Skeletal muscle tissue (tissue), 4 donors: ENCODE data around the gene CLEC19A. TPM values are rescaled to one million over a fixed set of nuclear protein-coding genes. Genes with fewer than 3 reads are reported as not detected.

ENCODE experiments used
- H3K27ac ChIP-seq: one replicate; pipeline ENCODE4 v1.7.0; 2013; ENCODE audit warnings: mild to moderate bottlenecking, low read depth, low read length, inconsistent platforms
- H3K27me3 ChIP-seq, 3 donors: one replicate each; pipeline ENCODE4 v1.7.0; 2013; ENCODE audit warnings: low read length in 3 of 3; ENCODE audit not compliant: control insufficient read depth in 3 of 3, insufficient read depth in 3 of 3
- H3K36me3 ChIP-seq, 3 donors: one replicate each; pipeline ENCODE4 v1.7.0; 2013; ENCODE audit warnings: low read length in 3 of 3; ENCODE audit not compliant: control insufficient read depth in 3 of 3, insufficient read depth in 3 of 3
- H3K4me1 ChIP-seq, 3 donors: one replicate each; pipeline ENCODE4 v1.7.0; 2013; ENCODE audit warnings: low read length in 3 of 3, mild to moderate bottlenecking in 3 of 3; ENCODE audit not compliant: control insufficient read depth in 3 of 3, insufficient read depth in 3 of 3
- H3K4me3 ChIP-seq, 3 donors: one replicate each; pipeline ENCODE4 v1.7.0; 2013; ENCODE audit warnings: low read length in 3 of 3
- H3K9ac ChIP-seq, 3 donors: one replicate each; pipeline ENCODE4 v1.7.0; 2013; ENCODE audit warnings: low read length in 3 of 3, mild to moderate bottlenecking in 3 of 3, moderate library complexity in 2 of 3, low read depth in 1 of 3
- H3K9me3 ChIP-seq, 3 donors: one replicate each; pipeline ENCODE4 v1.7.0; 2013; ENCODE audit warnings: low read length in 3 of 3; ENCODE audit not compliant: control insufficient read depth in 3 of 3
- total RNA-seq: library from RNA; depleted of rRNA; stranded (reverse); fragments of >200 nt; gene quantifications from one replicate; pipeline ENCODE4 v1.2.3, GENCODE V29; 2014
- donor health status: Osteomylitis.

Gene CLEC19A
- total RNA-seq, 1 donor from 2014 or later, result not detected

DNA sequence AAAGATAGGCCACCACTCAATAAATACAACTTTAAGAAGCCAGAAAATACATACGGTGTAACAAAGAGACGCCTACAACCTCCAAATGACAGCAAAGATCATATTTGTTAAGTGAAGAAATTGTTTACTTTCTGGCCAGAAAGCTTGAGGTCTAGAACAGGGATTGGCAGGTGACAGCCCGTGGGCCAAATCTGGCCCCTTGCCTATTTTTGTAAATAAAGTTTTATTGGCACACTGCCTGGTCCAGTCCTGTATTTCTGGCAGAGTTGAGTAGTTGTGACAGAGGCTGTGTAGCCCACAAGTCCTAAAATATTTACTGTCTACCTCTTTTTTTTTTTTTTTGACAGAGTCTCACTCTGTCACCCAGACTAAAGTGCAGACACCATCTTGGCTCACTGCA, 3.4 kb upstream of the CLEC19A start:
- Histone ChIP-seq H3K9me3 (no peaks in the 10 kb centered on the region), H3K27ac (no peak overlapping the region), H3K4me3 (no peak overlapping the region), H3K27me3 (no peaks in the 10 kb centered on the region), H3K36me3 (no peaks in the 10 kb centered on the region), H3K9ac (no peak overlapping the region), H3K4me1 (peaks cover 0 to 6% (median 5%) of the 10 kb centered on the region in 3 donors)

DNA sequence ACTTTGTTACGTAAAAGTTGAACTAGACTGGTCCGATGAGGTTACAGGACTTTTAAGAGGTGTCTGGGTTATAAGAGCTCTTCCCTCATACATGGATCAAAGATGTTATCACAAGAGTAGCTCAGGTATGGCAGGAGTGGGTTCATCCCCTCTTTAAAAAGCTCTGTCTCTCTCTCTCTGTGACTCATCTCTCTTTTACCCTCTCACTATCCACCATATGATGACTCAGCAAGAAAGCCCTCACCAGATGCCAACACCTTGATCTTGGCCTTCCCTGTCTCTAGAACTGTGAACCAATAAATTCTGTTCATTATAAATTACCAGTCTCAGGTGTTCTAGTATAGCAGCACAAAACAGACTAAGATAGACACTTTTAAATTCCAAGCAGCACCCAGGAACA, 1.9 kb upstream of the CLEC19A start:
- Histone ChIP-seq H3K9me3 (no peaks in the 10 kb centered on the region), H3K27me3 (no peaks in the 10 kb centered on the region), H3K4me1 (peaks cover 0 to 6% (median 5%) of the 10 kb centered on the region in 3 donors)

DNA sequence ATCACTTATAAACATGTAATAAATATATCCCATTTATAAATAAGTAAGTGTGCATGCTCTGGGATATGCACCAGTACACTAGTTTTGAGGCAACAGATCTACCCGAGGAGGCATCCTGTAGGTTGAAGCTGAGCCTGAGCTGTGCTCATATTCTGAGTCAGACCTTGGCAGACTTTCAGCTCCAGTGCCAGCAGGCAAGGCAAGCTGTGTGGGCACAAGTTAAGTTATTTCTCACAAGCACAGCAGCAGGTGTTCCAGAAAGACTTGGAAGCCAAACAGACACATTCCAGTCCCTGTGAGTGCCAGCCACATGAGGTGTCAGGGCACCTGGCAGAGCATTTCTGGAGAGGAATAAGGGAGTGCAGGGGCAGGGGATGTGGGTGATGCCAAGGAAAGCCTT, 1.3 kb upstream of the CLEC19A start:
- H3K9me3 ChIP-seq, result no peaks in the 10 kb centered on the region
- no peaks in the 10 kb centered on the region for H3K27me3 ChIP-seq
- no peak overlapping the region for H3K27ac ChIP-seq
- peaks cover 0 to 6% (median 5%) of the 10 kb centered on the region in 3 donors for H3K4me1 ChIP-seq
- H3K36me3 ChIP-seq, result no peaks in the 10 kb centered on the region
- H3K4me3 ChIP-seq, result no peak overlapping the region
- H3K9ac ChIP-seq, result no peak overlapping the region

More for the DNA sequence above, 1.9 kb upstream of the CLEC19A start:
- H3K27ac ChIP-seq, result no peak overlapping the region
- no peaks in the 10 kb centered on the region for H3K36me3 ChIP-seq
- no peak overlapping the region for H3K9ac ChIP-seq
- H3K4me3 ChIP-seq, result no peak overlapping the region

DNA sequence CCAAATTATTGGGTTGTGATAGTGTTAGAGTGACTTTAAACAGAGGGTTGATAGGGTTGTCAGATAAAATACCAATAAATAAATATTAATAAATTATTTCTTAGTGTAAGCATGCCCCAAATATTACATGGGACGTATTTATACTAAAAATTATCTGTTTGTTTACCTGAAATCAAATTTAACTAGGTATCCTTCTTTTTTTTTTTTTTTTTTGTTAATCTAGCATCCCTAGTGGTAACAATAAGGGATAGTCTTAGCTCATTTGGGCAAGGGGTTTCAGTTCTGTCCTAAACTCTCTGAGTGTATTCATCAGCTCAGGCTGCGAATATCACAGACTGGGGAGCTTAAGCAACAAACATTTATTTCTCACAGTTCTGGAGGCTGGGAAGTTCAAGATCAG, 1.3 kb downstream of the CLEC19A start:
- H3K4me3 ChIP-seq, result no peak overlapping the region
- H3K36me3 ChIP-seq, result no peaks in the 10 kb centered on the region
- H3K27ac ChIP-seq, result no peak overlapping the region
- peaks cover 0 to 4% (median 0%) of the 10 kb centered on the region in 3 donors for H3K27me3 ChIP-seq
- no peaks in the 10 kb centered on the region for H3K9me3 ChIP-seq
- H3K4me1 ChIP-seq, result peaks cover 0 to 6% (median 5%) of the 10 kb centered on the region in 3 donors
- no peak overlapping the region for H3K9ac ChIP-seq

DNA sequence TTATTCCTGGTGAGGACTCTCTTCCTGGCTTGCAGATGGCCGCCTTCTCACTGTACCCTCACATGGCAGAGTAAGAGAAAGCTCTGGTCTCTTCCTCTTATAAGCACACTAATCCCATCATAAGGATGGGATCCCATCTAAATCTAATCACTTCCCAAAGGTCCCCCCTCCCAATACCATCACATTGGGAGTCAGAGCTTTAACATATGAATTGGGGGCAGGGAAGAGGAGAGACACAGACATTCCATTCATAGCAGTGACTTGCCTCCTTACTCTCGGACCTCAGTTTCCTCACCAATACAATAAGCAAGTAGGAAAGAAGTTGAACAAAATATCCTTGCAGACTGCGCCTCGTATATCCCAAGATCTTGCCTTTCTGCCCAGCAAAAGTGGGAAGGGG, 1.7 kb downstream of the CLEC19A start:
- Histone ChIP-seq H3K9me3 (no peaks in the 10 kb centered on the region), H3K4me1 (peaks cover 0 to 6% (median 5%) of the 10 kb centered on the region in 3 donors), H3K27me3 (peaks cover 0 to 4% (median 0%) of the 10 kb centered on the region in 3 donors), H3K36me3 (no peaks in the 10 kb centered on the region), H3K27ac (no peak overlapping the region), H3K9ac (no peak overlapping the region), H3K4me3 (no peak overlapping the region)

DNA sequence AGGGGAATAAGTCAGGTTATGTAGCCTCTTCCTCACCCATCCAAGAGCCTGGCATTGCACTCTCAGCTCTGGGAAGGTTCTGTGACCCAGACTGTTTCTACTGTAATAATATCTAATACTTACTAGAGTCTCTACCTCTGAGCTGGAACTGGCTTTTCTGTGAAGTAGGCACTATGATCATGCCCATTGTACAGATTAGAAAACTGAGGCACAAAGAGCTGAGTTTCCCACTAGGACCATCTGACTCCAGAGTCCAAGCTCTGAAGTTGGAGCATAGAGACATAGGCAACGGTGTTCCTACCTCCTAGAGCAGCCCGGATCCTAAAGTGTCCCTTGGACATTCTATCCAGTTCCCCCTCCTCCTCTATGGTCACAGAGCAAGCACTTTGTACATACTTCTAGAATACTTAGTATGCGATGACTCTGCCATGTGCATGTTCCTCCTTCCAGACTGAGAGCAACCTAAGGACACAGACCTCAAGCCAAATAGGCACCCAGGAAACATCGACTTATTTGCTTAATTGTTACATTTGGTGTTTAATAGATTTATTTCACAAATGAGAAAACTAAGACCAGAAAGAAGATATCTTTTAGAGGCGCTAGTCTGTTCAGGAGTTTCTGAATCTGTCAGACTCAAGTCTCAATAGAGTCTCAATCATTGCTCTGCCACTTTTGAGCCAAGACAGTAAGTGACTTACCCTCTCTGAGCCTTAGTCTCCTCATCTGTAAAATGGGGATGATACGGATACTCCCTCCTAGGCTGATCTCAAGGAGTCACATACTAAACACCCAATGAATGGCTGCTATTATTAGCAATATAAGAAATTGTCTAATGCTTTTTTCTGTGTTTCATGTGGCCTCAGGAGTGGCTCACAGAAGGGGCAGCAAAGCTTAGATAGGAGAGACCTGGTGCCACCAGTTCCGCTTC, 3.6 kb downstream of the CLEC19A start:
- H3K27ac ChIP-seq, result no peak overlapping the region
- H3K36me3 ChIP-seq, result no peaks in the 10 kb centered on the region
- no peak overlapping the region for H3K9ac ChIP-seq
- H3K4me1 ChIP-seq, result no peaks in the 10 kb centered on the region
- no peaks in the 10 kb centered on the region for H3K9me3 ChIP-seq
- H3K4me3 ChIP-seq, result no peak overlapping the region
- peaks cover 0 to 4% (median 0%) of the 10 kb centered on the region in 3 donors for H3K27me3 ChIP-seq

DNA sequence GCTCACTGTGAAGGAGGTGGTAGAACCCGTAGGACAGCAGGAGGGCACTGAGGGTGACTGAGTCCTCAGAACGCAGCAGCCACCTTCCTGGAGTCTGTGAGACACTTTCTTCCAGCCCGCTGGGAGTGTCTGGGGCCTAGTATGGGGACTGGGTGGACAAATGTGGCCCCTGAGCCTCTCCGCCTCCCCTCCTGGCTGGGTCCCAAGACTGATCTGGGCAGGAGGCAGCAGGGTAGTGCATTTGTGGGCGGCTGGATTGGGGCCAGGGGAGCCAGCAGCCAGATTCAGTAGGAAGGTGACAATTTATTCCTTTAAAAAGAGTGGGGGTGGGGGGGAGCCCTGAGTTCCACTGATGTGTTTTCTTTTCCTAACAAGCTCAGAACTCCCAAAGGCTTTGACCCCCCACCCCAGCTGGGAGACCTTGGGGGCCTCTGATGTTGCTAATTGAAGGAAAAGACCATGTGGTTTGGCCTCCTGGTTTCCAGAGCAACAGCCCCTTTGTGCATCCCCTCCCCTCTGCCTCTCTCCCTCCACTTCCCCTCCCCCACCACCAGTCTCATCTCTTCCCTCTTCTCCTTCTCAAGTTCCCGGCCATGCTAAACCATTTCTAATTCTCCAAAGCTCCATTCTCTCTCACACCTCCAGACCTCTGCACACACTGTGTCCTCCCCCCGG, 4.4 kb downstream of the CLEC19A start:
- H3K9ac ChIP-seq, result no peak overlapping the region
- H3K4me1 ChIP-seq, result no peaks in the 10 kb centered on the region
- H3K36me3 ChIP-seq, result no peaks in the 10 kb centered on the region
- H3K4me3 ChIP-seq, result no peak overlapping the region
- H3K9me3 ChIP-seq, result no peaks in the 10 kb centered on the region
- peaks cover 0 to 4% (median 0%) of the 10 kb centered on the region in 3 donors for H3K27me3 ChIP-seq
- H3K27ac ChIP-seq, result no peak overlapping the region

DNA sequence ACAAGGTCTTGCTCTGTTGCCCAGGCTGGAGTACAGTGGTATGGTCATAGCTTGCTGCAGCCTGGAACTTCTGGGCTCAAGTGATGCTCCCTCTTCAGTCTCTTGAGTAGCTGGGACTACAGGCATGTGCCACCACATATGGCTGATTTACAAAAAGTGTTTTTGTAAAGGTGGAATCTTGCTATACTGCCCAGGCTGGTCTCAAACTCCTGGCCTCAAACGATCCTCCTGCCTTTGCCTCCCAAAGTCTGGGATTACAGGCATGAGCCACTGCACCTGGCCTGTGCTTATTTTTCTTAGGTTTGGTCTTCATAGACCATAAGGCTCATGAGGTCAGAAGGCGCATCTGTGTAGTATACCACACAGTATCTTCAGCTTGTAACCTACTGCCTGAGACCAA, 5.3 kb downstream of the CLEC19A start:
- peaks cover 0 to 5% (median 0%) of the 10 kb centered on the region in 3 donors for H3K27me3 ChIP-seq
- no peak overlapping the region for H3K27ac ChIP-seq
- no peaks in the 10 kb centered on the region for H3K36me3 ChIP-seq
- H3K4me1 ChIP-seq, result no peaks in the 10 kb centered on the region
- no peak overlapping the region for H3K4me3 ChIP-seq
- no peaks in the 10 kb centered on the region for H3K9me3 ChIP-seq
- H3K9ac ChIP-seq, result no peak overlapping the region

DNA sequence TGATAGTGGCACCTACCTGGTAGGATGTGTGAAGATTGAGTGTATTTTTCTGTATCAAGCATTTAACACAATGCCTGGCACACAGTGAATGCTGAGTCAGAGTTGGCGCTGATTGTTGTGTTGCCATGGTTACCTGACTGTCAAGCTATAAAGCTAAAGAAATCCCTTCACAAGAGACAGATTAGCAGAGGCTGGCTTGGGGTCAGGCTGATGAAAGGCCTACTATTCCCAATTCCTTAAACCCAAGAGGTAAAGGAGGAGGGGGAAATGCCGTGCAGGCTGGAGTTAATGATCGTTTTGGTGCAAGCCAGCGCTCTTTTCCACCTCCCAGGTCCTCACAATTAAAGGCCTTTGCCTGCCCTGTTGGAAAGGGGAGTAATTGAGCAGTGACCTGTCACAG, 5.9 kb downstream of the CLEC19A start:
- H3K36me3 ChIP-seq, result no peaks in the 10 kb centered on the region
- H3K4me1 ChIP-seq, result no peaks in the 10 kb centered on the region
- no peak overlapping the region for H3K27ac ChIP-seq
- no peak overlapping the region for H3K4me3 ChIP-seq
- H3K9ac ChIP-seq, result no peak overlapping the region
- no peaks in the 10 kb centered on the region for H3K9me3 ChIP-seq
- peaks cover 0 to 7% (median 0%) of the 10 kb centered on the region in 3 donors for H3K27me3 ChIP-seq

DNA sequence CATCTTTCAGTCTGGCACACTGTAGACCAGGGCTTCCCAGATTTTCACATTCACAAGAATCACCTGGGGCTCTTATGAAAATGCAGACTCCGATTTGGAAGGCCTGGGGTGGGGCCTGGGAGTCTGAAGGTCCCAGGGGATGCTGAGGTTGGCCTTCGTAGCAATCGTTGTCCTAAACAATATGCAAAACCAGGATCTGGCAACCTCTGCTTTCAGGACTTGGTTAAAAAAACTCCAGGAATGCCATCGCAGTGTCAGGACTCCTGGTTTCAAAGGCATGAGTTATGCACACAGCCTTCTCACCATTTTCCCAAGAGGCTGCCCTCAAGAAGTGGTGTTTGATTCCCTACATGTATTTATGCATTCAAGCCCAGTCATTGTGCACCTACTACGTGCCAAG, 6.7 kb downstream of the CLEC19A start:
- peaks cover 0 to 7% (median 0%) of the 10 kb centered on the region in 3 donors for H3K27me3 ChIP-seq
- H3K36me3 ChIP-seq, result no peaks in the 10 kb centered on the region
- no peak overlapping the region for H3K4me3 ChIP-seq
- H3K27ac ChIP-seq, result no peak overlapping the region
- H3K9ac ChIP-seq, result no peak overlapping the region
- no peaks in the 10 kb centered on the region for H3K4me1 ChIP-seq
- no peaks in the 10 kb centered on the region for H3K9me3 ChIP-seq
